ENCODE measurements around the gene YPEL5.

GRCh38 chr2:30110773-30111172, 36.0 kb upstream of the YPEL5 start:
- TF ChIP-seq CTCF (optimal IDR thresholded peaks at IDR 0.05 in 1 of 3, IDR thresholded peaks at IDR 0.05 in 1 of 3, conservative IDR thresholded peaks at IDR 0.05 in 1 of 3; ENCODE audit: extremely low read depth in 1 of 3, insufficient read depth in 2 of 3, low read length in 3 of 3) = no peak
- no peak for TF ChIP-seq EZH2 (IDR thresholded peaks at IDR 0.05; ENCODE audit: low read length)

Data from keratinocyte (primary cell).